Breast epithelium (tissue), 3 donors: ENCODE measurements around the gene LBP.

Experiments
- POLR2A ChIP-seq: fragments of 450-650 bp; IDR thresholded peaks from one replicate; pipeline ENCODE4 v1.6.1; 2016; ENCODE audit warnings: antibody characterized with exemption, mild to moderate bottlenecking, moderate library complexity
- POLR2AphosphoS5 ChIP-seq, 3 donors: sonication (generic); formaldehyde crosslinking; IDR thresholded peaks; one replicate each; pipeline ENCODE4 v1.6.1; 2017; ENCODE audit warnings: antibody characterized with exemption in 3 of 3
- TF ChIP-seq, protein P1 (sequence below), 3 donors: fragments of 450-650 bp; IDR thresholded peaks; one replicate each; pipeline ENCODE4 v1.5.1; 2016 to 2017; ENCODE audit warnings: antibody characterized with exemption in 3 of 3, mild to moderate bottlenecking in 3 of 3, moderate library complexity in 3 of 3

DNA sequence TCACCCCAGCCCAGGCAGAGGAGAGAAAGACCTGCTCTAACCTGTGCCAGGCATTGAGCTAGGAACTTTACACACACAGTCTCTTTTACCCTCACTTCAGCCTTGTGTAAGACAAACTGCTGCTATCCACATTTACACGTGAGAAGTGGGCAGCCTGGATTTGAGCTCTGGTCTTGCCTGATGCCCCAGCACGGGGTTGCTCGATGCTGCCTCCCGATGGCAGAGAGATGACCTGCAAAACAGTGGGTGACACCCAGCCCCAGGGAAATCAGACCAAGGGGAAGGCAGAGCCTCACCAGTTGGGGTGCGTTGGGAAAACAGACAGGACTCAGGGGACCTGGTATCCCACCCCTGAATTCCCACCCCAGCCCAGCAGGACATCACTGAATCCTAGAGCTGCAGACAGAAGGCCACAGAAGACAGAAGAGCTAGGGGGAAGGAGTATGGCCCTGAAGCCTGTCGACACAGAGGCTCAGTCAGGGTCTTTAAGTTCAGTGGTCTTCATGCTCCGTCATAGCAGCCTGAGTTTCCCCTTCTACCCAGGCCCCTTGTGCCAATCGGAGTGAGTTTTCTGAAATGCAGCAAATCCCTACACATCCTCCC, 41.3 kb upstream of the LBP start:
- no peak for TF ChIP-seq POLR2AphosphoS5 (IDR thresholded peaks at IDR 0.05)
- TF ChIP-seq, protein P1, sequence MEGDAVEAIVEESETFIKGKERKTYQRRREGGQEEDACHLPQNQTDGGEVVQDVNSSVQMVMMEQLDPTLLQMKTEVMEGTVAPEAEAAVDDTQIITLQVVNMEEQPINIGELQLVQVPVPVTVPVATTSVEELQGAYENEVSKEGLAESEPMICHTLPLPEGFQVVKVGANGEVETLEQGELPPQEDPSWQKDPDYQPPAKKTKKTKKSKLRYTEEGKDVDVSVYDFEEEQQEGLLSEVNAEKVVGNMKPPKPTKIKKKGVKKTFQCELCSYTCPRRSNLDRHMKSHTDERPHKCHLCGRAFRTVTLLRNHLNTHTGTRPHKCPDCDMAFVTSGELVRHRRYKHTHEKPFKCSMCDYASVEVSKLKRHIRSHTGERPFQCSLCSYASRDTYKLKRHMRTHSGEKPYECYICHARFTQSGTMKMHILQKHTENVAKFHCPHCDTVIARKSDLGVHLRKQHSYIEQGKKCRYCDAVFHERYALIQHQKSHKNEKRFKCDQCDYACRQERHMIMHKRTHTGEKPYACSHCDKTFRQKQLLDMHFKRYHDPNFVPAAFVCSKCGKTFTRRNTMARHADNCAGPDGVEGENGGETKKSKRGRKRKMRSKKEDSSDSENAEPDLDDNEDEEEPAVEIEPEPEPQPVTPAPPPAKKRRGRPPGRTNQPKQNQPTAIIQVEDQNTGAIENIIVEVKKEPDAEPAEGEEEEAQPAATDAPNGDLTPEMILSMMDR (IDR thresholded peaks at IDR 0.05) = peak in 1 of 3 donors; percentile 17
- TF ChIP-seq POLR2A = no peak
